ENCODE data around the gene AIG1. TPM values are rescaled to one million over a fixed set of nuclear protein-coding genes. Genes with fewer than 3 reads are reported as not detected.
"Not testable (repeated sequence)": the region's sequence is repeated elsewhere in the genome, so short reads cannot be mapped to it uniquely, and the experiment has no call there.

AIG1 gene
- total RNA-seq, 1 experiment from 2014 or later, result 42.8 TPM

- DNase-seq (ENCODE audit: low read depth), result no peak
These were observed 207.8 kb downstream of the AIG1 start for GRCh38 chr6:143268439-143268838.

GRCh38 chr6:143270026-143270425, 209.3 kb downstream of the AIG1 start:
- DNase-seq (ENCODE audit: low read depth), result peak; percentile 21

GRCh38 chr6:143271024-143271423, 210.3 kb downstream of the AIG1 start:
- DNase-seq (ENCODE audit: low read depth), result peak; percentile 71

- DNase-seq (ENCODE audit: low read depth), result no peak
These were observed 215.7 kb downstream of the AIG1 start for GRCh38 chr6:143276436-143276835.

- peak; percentile 43 for DNase-seq (ENCODE audit: low read depth)
These were observed 218.7 kb downstream of the AIG1 start for GRCh38 chr6:143279385-143279784.

GRCh38 chr6:143283887-143284645, 223.4 kb downstream of the AIG1 start:
- no peak for DNase-seq (ENCODE audit: low read depth)

- DNase-seq (ENCODE audit: low read depth), result no peak
These were observed 225.6 kb downstream of the AIG1 start for GRCh38 chr6:143286251-143286795.

GRCh38 chr6:143288923-143289322, 228.2 kb downstream of the AIG1 start:
- no peak for DNase-seq (ENCODE audit: low read depth)

- no peak for DNase-seq (ENCODE audit: low read depth)
These were observed 229.5 kb downstream of the AIG1 start for GRCh38 chr6:143290206-143290605.

- DNase-seq (ENCODE audit: low read depth), result no peak
These were observed 232.8 kb downstream of the AIG1 start for GRCh38 chr6:143293523-143293922.

GRCh38 chr6:143294265-143294860, 233.7 kb downstream of the AIG1 start:
- no peak for DNase-seq (ENCODE audit: low read depth)

- DNase-seq (ENCODE audit: low read depth), result no peak
These were observed 235.2 kb downstream of the AIG1 start for GRCh38 chr6:143295932-143296331.

GRCh38 chr6:143298071-143298470, 237.4 kb downstream of the AIG1 start:
- DNase-seq (ENCODE audit: low read depth), result no peak

- no peak for DNase-seq (ENCODE audit: low read depth)
These were observed 238.8 kb downstream of the AIG1 start for GRCh38 chr6:143299253-143300166.

- no peak for DNase-seq (ENCODE audit: low read depth)
These were observed 240.5 kb downstream of the AIG1 start for GRCh38 chr6:143301188-143301587.

- not testable (repeated sequence) for DNase-seq (ENCODE audit: low read depth)
These were observed 247.1 kb downstream of the AIG1 start for GRCh38 chr6:143307760-143308159.

- DNase-seq (ENCODE audit: low read depth), result no peak
These were observed 252.5 kb downstream of the AIG1 start for GRCh38 chr6:143313163-143313562.

- DNase-seq (ENCODE audit: low read depth), result no peak
These were observed 260.9 kb downstream of the AIG1 start for GRCh38 chr6:143321491-143322086.

- DNase-seq (ENCODE audit: low read depth), result no peak
These were observed 261.7 kb downstream of the AIG1 start for GRCh38 chr6:143322386-143322785.

- no peak for DNase-seq (ENCODE audit: low read depth)
These were observed 263.2 kb downstream of the AIG1 start for GRCh38 chr6:143323729-143324470.
